ENCODE results near the gene NUFIP1.
"Not testable (repeated sequence)": the region's sequence is repeated elsewhere in the genome, so short reads cannot be mapped to it uniquely, and the experiment has no call there.

Gene NUFIP1

DNA sequence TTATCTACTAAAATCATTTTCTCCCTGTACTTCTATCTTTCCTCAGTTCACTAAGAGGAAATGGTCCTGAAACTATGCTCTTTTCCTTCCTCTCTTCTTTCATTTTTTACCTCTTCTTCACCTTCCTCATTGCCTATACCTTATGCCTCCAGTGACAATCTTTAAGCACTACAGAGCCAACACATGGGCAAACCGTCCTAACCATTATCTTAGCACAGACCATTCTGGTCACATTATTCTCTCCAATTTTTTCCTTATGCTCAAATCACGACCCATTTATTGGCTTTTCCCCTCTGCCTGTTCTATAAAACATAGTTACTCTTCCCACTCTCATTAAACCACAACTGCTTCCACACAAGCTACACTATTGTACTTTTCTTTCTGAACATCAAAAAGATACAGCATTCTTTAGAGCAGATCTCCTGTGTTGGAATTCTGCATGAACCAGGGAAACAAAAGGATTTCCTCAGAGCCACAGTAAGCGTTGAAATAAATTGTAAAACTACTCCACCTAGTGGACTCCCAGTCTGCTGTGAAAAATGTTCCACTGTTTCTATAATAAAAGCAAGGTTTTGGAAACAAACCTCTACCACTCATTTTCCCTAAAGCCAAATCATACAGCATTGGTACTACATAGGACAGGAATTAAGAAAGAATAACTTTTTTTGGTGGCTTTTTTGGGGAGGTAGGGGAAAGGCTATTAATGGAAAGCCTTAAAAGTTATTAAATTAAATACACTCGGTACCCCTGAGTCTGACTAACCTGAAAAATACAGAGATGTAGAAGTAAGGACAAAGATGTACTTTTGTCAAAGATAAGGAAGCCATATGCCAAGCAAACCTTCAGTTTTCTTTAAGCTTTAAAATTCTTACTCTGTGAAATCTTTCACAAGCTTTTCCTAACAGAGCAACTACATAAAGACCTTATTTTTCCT is 19.5 kb downstream of the NUFIP1 start:
- DNase-seq (ENCODE audit: low read depth in 2 of 2): no peak

DNA sequence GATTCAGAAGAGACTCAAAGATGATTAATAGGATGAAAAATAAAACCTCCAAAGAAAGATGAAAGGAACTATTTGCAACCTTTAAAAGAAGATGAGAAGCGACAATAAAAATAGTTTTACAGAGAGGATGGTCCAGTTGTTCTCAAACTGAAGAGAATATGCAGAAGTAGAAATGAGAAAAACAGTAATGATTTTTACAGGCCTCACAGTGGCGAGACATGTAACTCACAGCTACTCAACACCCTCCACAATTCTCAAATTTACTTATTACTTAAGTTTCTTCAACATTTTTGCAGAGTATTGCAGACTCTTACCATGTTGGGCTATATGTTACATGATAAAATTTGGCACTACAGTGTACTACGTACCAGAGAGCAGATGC is 20.8 kb downstream of the NUFIP1 start:
- no peak for DNase-seq (ENCODE audit: low read depth in 2 of 2)

DNA sequence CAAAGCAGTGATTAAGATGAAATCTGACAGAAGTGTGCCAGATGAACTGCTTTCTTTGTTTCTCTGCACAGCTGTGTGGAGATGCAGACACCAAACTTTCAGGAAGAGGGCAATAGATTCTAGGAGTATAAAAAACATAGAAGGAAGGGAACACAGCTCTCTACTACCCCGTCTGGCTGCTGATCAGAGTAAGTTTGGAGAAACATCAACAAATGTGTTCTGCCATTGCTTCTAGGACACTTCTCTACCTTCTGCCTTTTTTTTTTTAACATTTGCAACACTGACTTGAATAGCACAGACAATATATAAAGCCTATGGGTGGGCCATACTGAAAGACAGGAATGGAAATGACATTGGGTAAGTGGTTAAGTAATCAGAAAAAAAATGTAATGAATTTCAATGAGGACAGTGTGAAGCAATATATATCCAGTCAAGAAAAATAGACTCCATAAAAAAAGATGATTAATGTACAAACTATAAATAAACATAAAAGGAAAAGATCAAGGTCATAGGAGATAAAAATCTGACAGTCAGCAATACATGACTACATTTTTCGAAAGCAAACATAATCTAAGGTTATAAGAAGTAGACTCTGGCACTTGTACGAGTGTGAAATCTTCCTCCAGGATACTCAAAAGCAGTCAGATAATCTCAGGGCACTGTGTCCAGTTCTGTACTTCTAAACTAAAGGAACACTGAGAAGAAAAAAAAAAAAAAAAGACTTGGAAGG is 21.4 kb downstream of the NUFIP1 start:
- DNase-seq (ENCODE audit: low read depth in 2 of 2): no peak

DNA sequence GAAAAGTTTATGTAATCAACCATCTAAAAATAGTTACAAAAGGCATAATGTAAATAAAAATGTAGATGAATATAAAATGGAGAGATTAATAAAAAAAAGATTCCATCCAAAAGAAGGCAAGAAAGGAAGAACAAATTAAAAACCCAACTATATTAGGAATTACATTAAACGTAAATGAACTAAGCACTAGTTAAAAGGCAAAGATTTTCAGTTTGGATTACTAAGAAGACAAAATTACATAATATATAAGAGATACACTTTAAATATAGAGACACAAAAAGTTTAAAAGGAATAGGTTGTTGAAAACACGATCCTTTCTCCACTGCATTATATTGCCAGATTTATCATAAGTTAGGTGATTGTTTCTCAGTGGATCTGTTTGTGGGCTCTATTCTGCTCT is 27.3 kb downstream of the NUFIP1 start:
- no peak for DNase-seq (ENCODE audit: low read depth in 2 of 2)

DNA sequence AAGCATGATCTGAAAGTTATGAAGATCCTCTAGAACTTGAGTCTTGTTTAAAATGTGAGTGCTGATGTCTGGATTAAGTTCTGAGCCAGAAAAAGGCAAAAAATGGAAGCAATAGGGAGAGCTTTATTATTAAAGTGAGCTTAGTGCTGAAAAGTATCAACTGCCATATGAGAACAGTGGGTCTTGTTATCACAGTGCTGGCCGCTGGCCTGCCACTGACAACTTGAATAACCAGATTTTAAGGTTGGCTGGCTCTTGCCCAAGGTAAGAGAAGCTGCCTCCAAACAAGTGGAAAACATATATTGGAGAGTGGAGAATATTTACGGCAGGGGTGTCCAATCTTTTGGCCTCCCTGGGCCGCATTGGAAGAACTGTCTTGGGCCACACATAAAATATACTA is 33.9 kb downstream of the NUFIP1 start:
- DNase-seq (ENCODE audit: low read depth in 2 of 2): no peak

DNA sequence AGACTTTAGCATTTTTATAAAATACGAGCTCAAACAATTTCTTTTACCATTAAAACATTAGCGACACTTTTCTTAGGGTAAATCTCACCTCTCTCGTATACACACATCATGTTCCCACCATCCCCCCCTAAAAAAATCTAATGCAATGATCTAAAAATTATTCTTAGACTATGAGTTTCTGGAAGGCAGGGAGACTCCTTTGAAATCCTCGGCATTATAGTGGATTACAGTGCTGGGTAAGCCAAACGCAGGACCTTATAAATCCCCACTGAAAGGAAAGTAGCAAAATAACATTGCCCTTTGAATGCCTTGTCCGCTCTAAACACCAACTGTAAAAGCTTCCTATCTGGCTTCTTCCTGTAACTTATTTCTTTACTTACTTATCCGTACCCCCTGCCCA is 35.0 kb downstream of the NUFIP1 start:
- DNase-seq (ENCODE audit: low read depth in 2 of 2): no peak

DNA sequence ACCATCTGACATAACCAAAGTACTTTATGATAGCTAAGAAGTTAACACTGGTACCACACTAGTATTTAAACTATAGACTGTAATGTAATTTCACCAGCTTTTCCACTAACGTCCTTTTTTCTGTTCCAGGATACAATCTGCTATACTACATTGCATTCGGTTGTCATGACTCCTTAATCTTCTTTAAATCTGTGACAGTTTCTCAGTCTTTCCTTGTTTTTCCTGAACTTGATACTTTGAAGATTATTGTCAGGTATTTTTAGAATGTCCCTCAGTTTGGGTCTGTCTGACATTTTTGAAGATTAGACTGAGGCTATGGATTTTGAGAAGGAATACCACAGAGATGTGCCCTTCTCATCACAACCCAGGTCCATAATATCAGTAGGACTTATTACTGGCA is 36.6 kb downstream of the NUFIP1 start:
- no peak for DNase-seq (ENCODE audit: low read depth in 2 of 2)

DNA sequence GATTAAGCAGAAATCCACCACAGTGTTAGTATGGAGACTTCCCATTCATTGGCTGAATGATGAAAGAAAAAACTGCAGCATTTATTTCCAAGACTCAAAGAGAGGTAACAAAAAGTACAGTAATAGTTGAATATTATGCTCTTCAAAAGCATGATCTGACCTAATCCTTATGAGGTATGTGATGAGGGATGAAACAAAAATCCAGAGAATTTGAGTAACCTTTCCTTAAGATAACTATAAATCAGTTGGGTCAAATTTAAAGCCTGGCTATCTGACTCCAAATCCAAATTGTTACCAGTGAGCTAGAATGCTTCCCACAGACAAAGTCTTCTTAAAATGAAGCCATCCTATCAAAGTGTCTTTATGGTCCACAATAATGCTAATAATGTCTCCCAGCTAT is 38.1 kb downstream of the NUFIP1 start:
- DNase-seq (ENCODE audit: low read depth in 2 of 2): no peak

DNA sequence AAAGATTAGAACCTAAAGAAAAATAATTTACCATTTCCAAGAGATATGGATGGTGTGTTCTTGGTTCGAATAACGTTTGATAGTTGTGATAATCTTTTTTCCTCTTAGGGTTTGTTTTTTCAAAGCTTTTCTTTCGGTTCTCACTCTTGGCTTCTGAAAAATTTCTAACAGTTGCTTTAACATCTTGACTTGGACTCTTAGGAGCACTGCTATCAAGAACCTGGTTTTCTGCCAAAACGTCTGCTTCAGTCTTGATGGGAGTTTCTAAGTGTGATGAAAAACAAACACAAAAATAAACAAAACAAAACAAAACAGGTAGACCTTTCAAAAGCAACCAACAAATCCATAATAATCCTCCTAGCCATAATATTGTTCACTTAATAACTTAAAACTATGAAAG is 45.9 kb downstream of the NUFIP1 start:
- DNase-seq (ENCODE audit: low read depth in 2 of 2): not testable (repeated sequence)

DNA sequence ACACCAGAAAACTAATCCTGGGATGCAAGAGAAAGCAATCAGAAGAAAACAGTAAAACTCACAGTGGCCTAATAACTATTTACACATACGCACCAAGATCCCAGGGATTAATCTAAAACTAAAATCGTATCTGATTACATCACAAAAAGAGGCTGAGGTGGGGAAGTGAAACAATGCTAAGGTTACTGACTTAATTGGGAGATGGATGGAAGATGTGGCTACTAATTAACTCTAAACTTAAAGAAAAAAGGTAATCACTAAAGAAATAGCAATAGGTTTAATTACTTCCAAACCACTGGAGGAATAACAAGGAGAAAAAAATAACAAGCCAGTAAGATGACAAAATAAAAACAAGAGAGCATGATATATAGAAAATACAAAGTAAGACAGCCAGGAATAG is 50.4 kb downstream of the NUFIP1 start:
- DNase-seq (ENCODE audit: low read depth in 2 of 2): no peak

DNA sequence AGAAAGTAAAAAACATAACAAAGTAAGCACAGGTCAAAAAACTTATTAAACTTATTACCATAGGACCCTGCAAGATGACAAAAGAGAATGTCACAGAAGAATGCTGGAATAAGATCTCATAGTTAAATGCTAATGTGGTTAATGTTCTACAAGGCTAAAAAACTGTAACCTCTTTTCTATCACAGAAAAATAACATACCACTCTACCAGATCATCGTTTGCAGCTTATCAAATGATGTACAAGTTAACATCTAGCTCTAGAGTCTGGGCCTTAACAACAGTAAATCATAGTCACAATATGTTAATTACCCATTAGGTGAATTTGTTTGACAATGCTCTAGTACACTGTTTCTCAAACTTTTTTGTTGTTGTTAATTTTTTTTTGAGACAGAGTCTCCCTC is 53.0 kb downstream of the NUFIP1 start:
- DNase-seq (ENCODE audit: low read depth in 2 of 2): no peak

DNA sequence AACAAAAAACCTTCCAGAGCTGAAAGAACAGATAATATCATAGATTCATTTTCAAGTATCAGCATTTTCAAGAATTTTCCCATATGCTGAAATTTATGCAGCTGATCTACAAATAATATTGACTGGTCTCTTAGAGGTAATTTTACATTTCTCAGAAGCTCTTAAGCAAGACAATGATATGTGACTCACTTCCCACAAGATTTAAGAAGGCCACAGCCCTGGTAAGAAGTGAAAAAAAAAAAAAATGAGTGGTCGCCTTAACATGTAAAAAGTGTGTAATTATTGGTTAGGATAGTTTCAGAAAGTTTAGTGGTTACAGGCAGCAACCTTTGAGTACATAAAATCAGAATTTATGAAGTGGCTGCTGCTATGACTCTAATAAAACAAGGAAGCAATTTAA is 54.5 kb downstream of the NUFIP1 start:
- no peak for DNase-seq (ENCODE audit: low read depth in 2 of 2)

DNA sequence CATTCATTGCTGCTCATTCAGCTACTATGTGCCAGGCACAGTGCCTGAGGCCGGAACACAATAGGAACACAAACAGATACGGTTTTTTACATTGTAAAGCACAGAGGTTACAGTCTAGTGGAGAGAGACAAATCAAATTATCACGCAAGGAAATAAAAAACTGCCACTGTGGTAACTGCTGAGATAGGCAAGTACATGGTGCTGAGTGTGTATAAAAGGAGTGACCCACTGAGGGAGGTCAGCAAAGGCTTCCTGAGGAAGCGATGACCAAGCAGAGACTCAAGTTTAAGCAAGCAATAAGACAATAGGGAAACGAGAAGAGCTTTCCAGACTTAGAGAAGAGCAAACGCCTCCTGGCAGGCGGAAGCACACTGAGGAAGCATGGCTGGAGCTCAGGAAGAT is 56.4 kb downstream of the NUFIP1 start:
- no peak for DNase-seq (ENCODE audit: low read depth in 2 of 2)

DNA sequence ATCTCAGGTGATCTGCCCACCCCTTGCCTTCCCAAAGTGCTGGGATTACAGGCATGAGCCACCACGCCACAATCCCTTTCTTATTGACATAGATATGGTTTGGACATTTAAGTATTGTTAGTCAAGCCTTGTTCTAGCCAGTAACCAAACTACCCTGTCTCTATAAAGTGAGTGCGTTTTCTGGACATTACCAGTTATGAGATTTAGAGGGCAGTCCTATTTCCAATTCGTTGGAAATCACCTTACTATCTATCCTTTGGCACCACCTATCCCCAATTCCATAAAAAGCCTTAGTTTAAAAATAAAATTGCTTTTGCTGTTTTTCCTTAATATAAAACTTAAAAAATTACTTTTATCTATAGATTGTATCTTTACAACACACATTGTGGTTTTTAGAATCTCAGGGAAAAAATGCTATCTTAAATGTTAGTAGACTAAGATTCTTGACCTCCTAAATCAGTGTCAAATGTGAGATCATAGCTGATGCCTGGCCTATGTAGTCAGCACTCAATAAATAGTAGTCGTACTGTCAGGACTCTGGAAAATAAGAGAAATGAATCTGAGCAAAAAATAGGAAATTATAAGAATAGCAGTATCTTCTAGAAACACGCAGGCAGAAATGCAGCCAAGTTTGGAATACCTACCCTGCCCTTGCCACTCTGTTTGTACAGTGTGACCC is 57.0 kb downstream of the NUFIP1 start:
- DNase-seq (ENCODE audit: low read depth in 2 of 2): no peak

DNA sequence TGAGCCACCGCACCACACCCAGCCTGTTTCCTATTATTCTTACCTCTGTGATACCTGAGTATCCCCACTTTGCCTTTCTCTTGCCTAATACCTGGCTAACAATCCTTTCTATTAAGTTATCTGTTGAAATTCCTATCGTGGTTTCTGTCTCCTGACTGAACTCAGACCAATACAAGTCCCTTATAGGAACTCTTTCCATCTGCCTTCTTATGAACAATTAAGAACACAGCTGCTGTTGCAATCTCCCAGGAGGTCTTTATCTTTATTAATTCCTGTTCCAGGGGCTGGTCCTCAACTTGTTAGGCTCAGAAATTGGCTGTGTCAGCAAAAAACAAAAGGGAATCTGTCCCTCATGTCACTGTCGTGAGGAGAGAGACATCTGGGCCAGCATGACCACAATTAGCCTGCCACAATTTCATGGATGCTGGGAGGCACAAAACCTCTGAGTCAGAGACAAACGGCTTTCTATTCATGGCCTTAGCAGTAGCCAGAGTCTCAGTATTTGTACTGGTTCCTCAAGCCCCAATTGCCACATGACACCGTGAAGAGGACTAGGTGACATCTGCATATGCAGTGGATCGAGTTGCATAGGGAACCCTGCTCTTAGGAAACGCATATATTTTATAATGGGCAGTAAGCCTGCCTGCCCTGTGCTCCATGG is 58.2 kb downstream of the NUFIP1 start:
- no peak for DNase-seq (ENCODE audit: low read depth in 2 of 2)

DNA sequence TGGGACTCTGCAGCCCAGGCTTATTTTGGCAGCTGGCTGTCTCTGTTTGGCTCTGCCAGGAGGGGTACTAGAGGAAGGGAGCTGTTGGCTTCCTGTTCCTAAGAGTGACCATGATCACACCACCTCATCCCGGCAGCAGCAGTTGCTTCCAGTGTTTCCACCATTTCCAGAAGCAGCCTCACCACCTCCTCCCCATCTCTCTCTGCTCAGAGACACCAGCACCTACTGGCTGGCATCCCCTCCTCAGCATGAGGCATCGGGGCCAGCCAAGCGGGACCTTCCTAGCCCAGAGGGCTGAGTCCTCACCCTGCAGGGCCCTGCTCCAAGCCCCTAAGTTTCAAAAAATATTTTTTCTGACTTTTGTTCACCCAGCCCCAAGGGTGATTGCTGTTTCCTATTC is 59.0 kb downstream of the NUFIP1 start:
- no peak for DNase-seq (ENCODE audit: low read depth in 2 of 2)

DNA sequence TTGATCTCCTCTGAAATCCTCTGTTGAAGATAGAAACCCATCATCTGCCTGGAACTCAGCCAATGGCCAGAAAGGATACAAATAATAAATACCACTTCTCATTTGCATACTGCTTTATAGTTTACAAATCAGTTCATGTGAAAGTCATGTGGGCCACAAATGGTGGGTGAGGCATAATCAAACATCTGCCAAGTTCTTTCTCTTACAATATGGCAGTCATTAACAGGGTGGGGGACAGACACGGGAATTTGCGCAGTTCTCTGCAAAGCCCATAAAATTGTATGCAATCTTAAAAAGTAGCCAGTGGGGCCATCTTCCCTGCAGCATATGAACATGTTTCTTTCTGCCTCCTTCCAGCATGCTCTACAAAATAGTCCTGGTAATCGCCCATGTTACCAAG is 59.6 kb downstream of the NUFIP1 start:
- no peak for DNase-seq (ENCODE audit: low read depth in 2 of 2)

DNA sequence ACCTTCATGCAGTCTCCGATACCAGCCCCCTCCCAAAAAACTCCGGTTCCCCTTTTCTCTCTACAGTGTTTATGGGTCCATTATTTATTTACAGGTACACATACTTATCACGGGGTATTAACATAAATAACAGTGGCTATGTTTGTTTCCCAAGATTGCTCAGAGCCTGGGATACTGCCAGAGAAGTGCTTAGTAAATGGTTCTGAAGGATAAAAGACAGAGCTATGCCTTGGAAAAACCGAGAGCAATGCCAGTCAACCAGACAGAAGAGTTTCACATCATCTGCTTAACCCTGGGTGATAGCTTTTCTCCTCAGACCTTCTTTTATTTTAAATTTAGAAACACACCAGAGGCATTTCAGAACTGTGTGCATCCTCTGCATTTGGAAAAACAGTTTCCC is 61.3 kb downstream of the NUFIP1 start:
- no peak for DNase-seq (ENCODE audit: low read depth in 2 of 2)

DNA sequence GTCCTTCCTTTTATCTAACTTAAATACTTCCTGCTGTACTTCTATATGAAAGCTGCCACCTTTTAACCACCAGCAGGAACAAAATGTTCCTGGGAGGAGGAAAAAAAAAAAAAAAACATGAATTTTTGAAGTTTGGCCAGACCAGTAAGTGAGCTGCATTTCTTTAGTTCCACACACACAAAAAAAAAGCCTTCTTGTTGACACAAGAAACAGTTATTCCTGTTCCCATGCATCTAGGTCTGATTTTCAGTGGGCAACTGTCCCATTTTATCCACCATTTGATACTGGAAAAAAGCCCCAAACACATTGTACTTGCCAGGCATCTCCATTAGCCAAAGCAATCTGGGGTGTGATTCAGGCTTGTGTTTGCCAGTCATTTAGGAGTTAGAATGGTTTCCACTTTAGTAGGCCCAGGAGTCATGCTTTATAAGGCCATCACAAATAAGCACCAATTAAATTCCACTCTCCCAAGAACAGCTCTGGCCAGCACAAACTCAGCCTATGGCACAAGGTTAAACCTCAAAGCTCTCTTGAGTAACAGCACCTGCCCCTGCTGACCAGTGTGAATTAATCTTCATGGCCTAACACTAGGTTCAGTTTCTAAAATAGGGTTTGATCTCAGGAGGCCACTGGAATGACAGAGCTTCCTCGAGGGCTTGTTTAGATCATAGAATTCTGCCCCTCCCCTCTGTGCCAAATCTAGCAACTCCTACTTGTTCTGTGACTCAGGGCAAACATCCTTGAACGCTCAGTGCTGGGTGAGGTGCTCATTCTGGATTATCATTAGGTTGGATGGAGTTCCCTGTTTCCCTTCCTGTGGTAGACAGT is 67.1 kb downstream of the NUFIP1 start:
- no peak for DNase-seq (ENCODE audit: low read depth in 2 of 2)

DNA sequence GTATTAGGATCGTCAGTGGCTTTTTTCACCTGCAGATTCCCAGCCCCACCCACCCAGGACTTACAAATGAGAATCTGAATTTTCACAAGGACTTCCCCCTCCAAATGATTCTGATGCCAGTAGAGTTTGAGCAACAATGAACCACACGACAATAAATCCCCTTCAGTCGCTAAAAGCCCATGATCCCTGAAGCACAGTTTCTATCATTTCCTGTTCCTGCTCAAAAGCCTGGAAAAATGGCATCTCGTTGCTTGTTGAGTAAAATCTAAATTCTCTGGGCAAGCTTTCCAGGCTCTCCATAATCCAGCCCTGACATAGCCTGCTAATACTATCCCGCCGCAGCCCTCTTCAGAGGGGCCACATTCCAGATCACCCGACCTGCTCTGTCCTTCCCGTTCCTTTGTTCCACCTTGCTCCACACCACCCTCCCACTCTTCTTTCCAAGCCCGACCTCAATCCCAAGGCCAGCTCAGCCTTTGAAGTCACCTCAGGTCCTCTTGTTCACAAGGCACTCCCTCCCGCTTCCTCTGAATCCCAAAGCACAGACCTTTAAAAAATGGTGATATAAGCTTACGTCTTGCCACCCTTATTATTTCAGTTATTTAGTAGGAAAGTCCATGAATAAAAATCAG is 67.9 kb downstream of the NUFIP1 start:
- DNase-seq (ENCODE audit: low read depth in 2 of 2): no peak

DNA sequence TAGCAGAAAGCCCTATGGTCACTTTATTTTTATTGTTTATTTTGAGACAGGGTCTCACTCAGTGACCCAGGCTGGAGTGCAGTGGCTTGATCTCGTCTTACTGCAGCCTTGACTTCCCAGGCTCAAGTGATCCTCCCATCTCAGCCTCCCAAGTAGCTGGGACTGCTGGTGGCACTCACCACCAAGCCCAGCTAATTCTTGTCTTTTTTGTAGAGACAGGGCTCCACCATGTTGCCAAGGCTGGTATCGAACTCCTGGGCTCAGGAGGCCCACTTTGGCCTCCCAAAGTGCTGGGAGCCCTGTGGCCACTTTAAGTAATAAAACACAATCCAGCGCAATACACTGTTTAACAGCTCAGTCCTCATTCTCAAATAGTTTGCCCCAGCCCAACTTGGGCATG is 69.3 kb downstream of the NUFIP1 start:
- DNase-seq (ENCODE audit: low read depth in 2 of 2): no peak

Measured in stimulated activated CD4-positive, alpha-beta T cell treated with anti-CD3 and anti-CD28 coated beads, Interleukin-12 subunit alpha, Interleukin-12 subunit beta, amount 100 ng/mL, for 24 hours (primary cell).